Activated T-cell treated with anti-CD3 and anti-CD28 coated beads for 4 hours (primary cell): ENCODE data around the gene CAMTA1.

Experiments used
- DNase-seq: peaks from one replicate; pipeline ENCODE4 v3.0.0-alpha.2; 2020

CAMTA1 gene

GRCh38 chr1:7278827-7279765, 493.8 kb downstream of the CAMTA1 start:
- no peak for DNase-seq

- DNase-seq, result no peak
These were observed 494.5 kb downstream of the CAMTA1 start for GRCh38 chr1:7279769-7280168.

GRCh38 chr1:7280347-7280960, 495.2 kb downstream of the CAMTA1 start:
- DNase-seq, result no peak

GRCh38 chr1:7281821-7282220, 496.6 kb downstream of the CAMTA1 start:
- DNase-seq, result no peak

GRCh38 chr1:7284839-7285435, 499.7 kb downstream of the CAMTA1 start:
- DNase-seq, result no peak

GRCh38 chr1:7285856-7286454, 500.7 kb downstream of the CAMTA1 start:
- no peak for DNase-seq

- DNase-seq, result no peak
These were observed 501.8 kb downstream of the CAMTA1 start for GRCh38 chr1:7287013-7287412.

- DNase-seq, result no peak
These were observed 503.7 kb downstream of the CAMTA1 start for GRCh38 chr1:7288992-7289391.

- DNase-seq, result no peak
These were observed 504.4 kb downstream of the CAMTA1 start for GRCh38 chr1:7289694-7290093.

- no peak for DNase-seq
These were observed 506.0 kb downstream of the CAMTA1 start for GRCh38 chr1:7290971-7291970.

GRCh38 chr1:7292036-7292681, 506.9 kb downstream of the CAMTA1 start:
- DNase-seq, result no peak

- DNase-seq, result no peak
These were observed 507.6 kb downstream of the CAMTA1 start for GRCh38 chr1:7292714-7293419.

GRCh38 chr1:7293702-7294629, 508.7 kb downstream of the CAMTA1 start:
- DNase-seq, result no peak

GRCh38 chr1:7294636-7295035, 509.4 kb downstream of the CAMTA1 start:
- no peak for DNase-seq

GRCh38 chr1:7295946-7296345, 510.7 kb downstream of the CAMTA1 start:
- no peak for DNase-seq

GRCh38 chr1:7296968-7297367, 511.7 kb downstream of the CAMTA1 start:
- DNase-seq, result no peak

GRCh38 chr1:7298145-7298544, 512.9 kb downstream of the CAMTA1 start:
- no peak for DNase-seq

- no peak for DNase-seq
These were observed 513.5 kb downstream of the CAMTA1 start for GRCh38 chr1:7298749-7299151.

GRCh38 chr1:7299329-7299799, 514.1 kb downstream of the CAMTA1 start:
- no peak for DNase-seq

- no peak for DNase-seq
These were observed 514.7 kb downstream of the CAMTA1 start for GRCh38 chr1:7299994-7300393.
